Activated T-helper 1 cell treated with anti-CD3 and anti-CD28 coated beads, Interleukin-12 subunit alpha, Interleukin-12 subunit beta, Interleukin-2, Interleukin-4 antibody, amounts not matched to agents 30 ng/mL and 10 ng/mL and 1 ng/mL, durations not matched to agents 14 hours and 24 hours and 36 hours (primary cell): Measurements from ENCODE around the gene CT45A8. TPM values are rescaled to one million over a fixed set of nuclear protein-coding genes. Genes with fewer than 3 reads are reported as not detected.

Experiments used
- total RNA-seq: library from RNA; stranded (reverse); gene quantifications from 2 replicates; pipeline ENCODE4 v1.2.3, GENCODE V29; 2022

CT45A8 gene
- total RNA-seq, 1 donor from 2014 or later, result not detected

Other genes with a start within 250 kb of the CT45A8 start
- gene CT45A1, start 140.9 kb downstream of the CT45A8 start, total RNA-seq, result not detected in 2 replicates
- not detected in 2 replicates for gene CT45A3, start 86.3 kb downstream of the CT45A8 start, total RNA-seq
- gene CT45A5, start 69.0 kb downstream of the CT45A8 start, total RNA-seq, result not detected in 2 replicates
- not detected in 2 replicates for gene CT45A6, start 51.8 kb downstream of the CT45A8 start, total RNA-seq
- not detected in 2 replicates for gene CT45A2, start 34.5 kb downstream of the CT45A8 start, total RNA-seq
- not detected in 2 replicates for gene CT45A7, start 17.3 kb downstream of the CT45A8 start, total RNA-seq
- gene CT45A9, start 17.3 kb upstream of the CT45A8 start, total RNA-seq, result not detected in 2 replicates
- gene CT45A10, start 38.9 kb upstream of the CT45A8 start, total RNA-seq, result not detected in 2 replicates
- not detected in 2 replicates for gene SAGE1, start 39.2 kb upstream of the CT45A8 start, total RNA-seq
- gene MMGT1, start 119.5 kb upstream of the CT45A8 start, total RNA-seq, result 25.2 and 26.4 TPM in 2 replicates
- gene SLC9A6, start 130.9 kb upstream of the CT45A8 start, total RNA-seq, result 12.7 and 13.4 TPM in 2 replicates